ENCODE results near the gene RHOT2. TPM values are rescaled to one million over a fixed set of nuclear protein-coding genes. Genes with fewer than 3 reads are reported as not detected.
A peak's percentile ranks its signal among the peaks of the same experiment; 100 is the strongest.

Gene RHOT2
- total and polyA plus RNA-seq, 9 of the 15 experiments (the other 6 are each of a cell fraction or from before 2014, with no cell fraction given): 5.0 to 373 (median 112) TPM

DNA sequence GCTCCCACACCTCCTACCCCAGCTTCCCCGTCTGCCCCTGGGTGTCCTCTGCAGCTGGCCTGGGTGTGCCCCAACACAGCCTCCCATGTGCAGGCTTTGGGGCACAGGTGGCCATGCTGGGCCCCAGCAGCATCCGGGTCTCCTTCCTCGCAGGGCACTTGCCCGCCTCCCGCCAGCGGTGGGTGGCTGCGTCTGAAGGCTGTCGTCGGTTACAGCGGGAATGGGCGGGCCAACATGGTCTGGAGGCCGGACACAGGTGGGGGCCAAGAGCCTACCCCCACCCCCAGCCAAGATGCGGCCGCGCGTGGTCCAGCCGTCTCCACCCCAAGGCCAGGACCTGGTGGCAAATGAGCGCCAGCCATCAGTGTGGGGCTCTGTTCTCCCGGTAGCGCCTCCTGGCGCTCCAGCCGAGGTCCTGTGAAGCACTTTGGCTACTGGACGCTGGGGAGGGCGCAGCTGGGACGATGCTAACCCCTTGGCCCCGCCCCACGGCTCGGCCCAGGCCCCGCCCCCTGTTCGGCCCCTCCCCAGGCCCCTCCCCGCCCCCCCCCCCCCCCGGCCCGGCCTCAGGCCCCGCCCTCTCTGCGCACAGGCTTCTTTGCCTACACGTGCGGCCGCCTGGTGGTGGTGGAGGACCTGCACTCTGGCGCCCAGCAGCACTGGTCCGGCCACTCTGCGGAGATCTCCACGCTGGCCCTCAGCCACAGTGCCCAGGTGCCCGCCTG, 7.3 kb upstream of the RHOT2 start (continued):
- TF ChIP-seq HEY1 (CRISPR knock-in tag; IDR thresholded peaks at IDR 0.05; ENCODE audit: borderline replicate concordance) (no peak), RCOR1 (IDR thresholded peaks at IDR 0.05; ENCODE audit: borderline replicate concordance in 1 of 2, low read depth in 2 of 2, low read length in 2 of 2) (peak in 1 of 2 experiments; percentile 86; a peak in 1 of 4 replicates), TRIM24 (IDR thresholded peaks at IDR 0.05) (no peak), ETS2 (tag; IDR thresholded peaks at IDR 0.05; ENCODE audit: borderline replicate concordance, poor library complexity, severe bottlenecking) (no peak), BCL6 (CRISPR knock-in tag; IDR thresholded peaks at IDR 0.05) (no peak), CHD2 (IDR thresholded peaks at IDR 0.05; ENCODE audit: low read depth, low read length) (no peak), MCM5 (IDR thresholded peaks at IDR 0.05; ENCODE audit: low read depth) (no peak), MYC (IDR thresholded peaks at IDR 0.05; ENCODE audit: low read depth, low read length) (peak; percentile 44; the same call in 1 of the 2 replicates), MYC (CRISPR knock-in tag; IDR thresholded peaks at IDR 0.05; ENCODE audit: borderline replicate concordance, low read depth) (no peak), HDAC8 (tag; IDR thresholded peaks at IDR 0.05) (no peak), ZNF212 (CRISPR knock-in tag; IDR thresholded peaks at IDR 0.05) (no peak), LARP7 (IDR thresholded peaks at IDR 0.05) (no peak), TCF7 (IDR thresholded peaks at IDR 0.05; ENCODE audit: borderline replicate concordance) (no peak), SMAD2 (IDR thresholded peaks at IDR 0.05; ENCODE audit: low read depth, low read length) (no peak), KAT7 (CRISPR knock-in tag; IDR thresholded peaks at IDR 0.05; ENCODE audit: borderline replicate concordance) (no peak), ZFP1 (CRISPR knock-in tag; IDR thresholded peaks at IDR 0.05) (no peak), ELF2 (CRISPR knock-in tag; IDR thresholded peaks at IDR 0.05) (no peak), TEAD4 (IDR thresholded peaks at IDR 0.05; ENCODE audit: low read length) (no peak), TEAD4 (CRISPR knock-in tag; IDR thresholded peaks at IDR 0.05; ENCODE audit: borderline replicate concordance) (no peak), NCOA6 (IDR thresholded peaks at IDR 0.05) (no peak), STAT6 (CRISPR knock-in tag; IDR thresholded peaks at IDR 0.05) (no peak), THRA (IDR thresholded peaks at IDR 0.05) (no peak), NCOA2 (IDR thresholded peaks at IDR 0.05; ENCODE audit: partially characterized antibody in 2 of 2) (no peak), ZKSCAN1 (IDR thresholded peaks at IDR 0.05; ENCODE audit: low read depth, low read length) (0 out of 2 replicates have a peak, but pooled peaks have one; percentile 34), ZFP30 (CRISPR knock-in tag; IDR thresholded peaks at IDR 0.05; ENCODE audit: borderline replicate concordance) (no peak)
- TF ChIP-seq, protein P1, sequence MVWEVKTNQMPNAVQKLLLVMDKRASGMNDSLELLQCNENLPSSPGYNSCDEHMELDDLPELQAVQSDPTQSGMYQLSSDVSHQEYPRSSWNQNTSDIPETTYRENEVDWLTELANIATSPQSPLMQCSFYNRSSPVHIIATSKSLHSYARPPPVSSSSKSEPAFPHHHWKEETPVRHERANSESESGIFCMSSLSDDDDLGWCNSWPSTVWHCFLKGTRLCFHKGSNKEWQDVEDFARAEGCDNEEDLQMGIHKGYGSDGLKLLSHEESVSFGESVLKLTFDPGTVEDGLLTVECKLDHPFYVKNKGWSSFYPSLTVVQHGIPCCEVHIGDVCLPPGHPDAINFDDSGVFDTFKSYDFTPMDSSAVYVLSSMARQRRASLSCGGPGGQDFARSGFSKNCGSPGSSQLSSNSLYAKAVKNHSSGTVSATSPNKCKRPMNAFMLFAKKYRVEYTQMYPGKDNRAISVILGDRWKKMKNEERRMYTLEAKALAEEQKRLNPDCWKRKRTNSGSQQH (CRISPR knock-in tag; IDR thresholded peaks at IDR 0.05): no peak

Measured in K562 (cell line).